HG03342 (cell line): ENCODE measurements around the gene GSTA5.
"Not testable (repeated sequence)": the region's sequence is repeated elsewhere in the genome, so short reads cannot be mapped to it uniquely, and the experiment has no call there.

Experiments
- ATAC-seq: cut with Tn5 transposase; IDR thresholded peaks from one replicate; pipeline ENCODE4 v1.9.1; 2021; ENCODE audit warnings: mild to moderate bottlenecking, moderate library complexity; ENCODE audit not compliant: unreplicated experiment

GSTA5 gene

GRCh38 chr6:52840763-52841585 lies at the start of gene GSTA5:
Gene GSTA5, minus strand, starts transcription at chr6:52840813.
- no peak for ATAC-seq

- ATAC-seq = no peak
Observed at GRCh38 chr6:52890018-52890417, 49.4 kb upstream of the GSTA5 start.

- ATAC-seq = no peak
Observed at GRCh38 chr6:52887910-52888524, 47.4 kb upstream of the GSTA5 start.

GRCh38 chr6:52881996-52882841 lies 41.6 kb upstream of the GSTA5 start:
- peak; percentile 99 for ATAC-seq

- ATAC-seq = no peak
Observed at GRCh38 chr6:52881662-52881995, 41.0 kb upstream of the GSTA5 start.

- ATAC-seq = no peak
Observed at GRCh38 chr6:52877786-52878185, 37.2 kb upstream of the GSTA5 start.

- no peak for ATAC-seq
Observed at GRCh38 chr6:52877168-52877567, 36.6 kb upstream of the GSTA5 start.

- no peak for ATAC-seq
Observed at GRCh38 chr6:52876056-52876787, 35.6 kb upstream of the GSTA5 start.

- ATAC-seq = no peak
Observed at GRCh38 chr6:52872031-52872430, 31.4 kb upstream of the GSTA5 start.

- no peak for ATAC-seq
Observed at GRCh38 chr6:52871621-52872020, 31.0 kb upstream of the GSTA5 start.

- not testable (repeated sequence) for ATAC-seq
Observed at GRCh38 chr6:52870335-52871091, 29.9 kb upstream of the GSTA5 start.

- not testable (repeated sequence) for ATAC-seq
Observed at GRCh38 chr6:52868899-52869298, 28.3 kb upstream of the GSTA5 start.

GRCh38 chr6:52868240-52868639 lies 27.6 kb upstream of the GSTA5 start:
- no peak for ATAC-seq

- not testable (repeated sequence) for ATAC-seq
Observed at GRCh38 chr6:52861151-52861550, 20.5 kb upstream of the GSTA5 start.

- ATAC-seq = no peak
Observed at GRCh38 chr6:52858416-52858815, 17.8 kb upstream of the GSTA5 start.

- not testable (repeated sequence) for ATAC-seq
Observed at GRCh38 chr6:52856137-52856536, 15.5 kb upstream of the GSTA5 start.

GRCh38 chr6:52849137-52849536 lies 8.5 kb upstream of the GSTA5 start:
- no peak for ATAC-seq

- ATAC-seq = no peak
Observed at GRCh38 chr6:52846002-52846401, 5.4 kb upstream of the GSTA5 start.

GRCh38 chr6:52843605-52844004 lies 3.0 kb upstream of the GSTA5 start:
- no peak for ATAC-seq
